ENCODE results near the gene BBOF1. TPM values are rescaled to one million over a fixed set of nuclear protein-coding genes. Genes with fewer than 3 reads are reported as not detected.

Gene BBOF1
- total and polyA plus RNA-seq, 9 of the 15 experiments (the other 6 are each of a cell fraction or from before 2014, with no cell fraction given), result 1.3 to 4.9 (median 4.2) TPM

GRCh38 chr14:73977896-73978295 lies 41.3 kb upstream of the BBOF1 start:
- Histone ChIP-seq H2AFZ (ENCODE audit: low read depth, low read length) (no peak overlapping the region), H3K9me1 (ENCODE audit: control insufficient read depth, insufficient read depth, low read length) (no peaks in the 10 kb centered on the region), H3K27me3 (ENCODE audit: control insufficient read depth in 2 of 2, insufficient read depth in 2 of 2, low read length in 2 of 2) (no peaks in the 10 kb centered on the region), H3K36me3 (ENCODE audit: control insufficient read depth, insufficient read depth, low read length) (peaks cover 13% of the 10 kb centered on the region; the same call in 1 of the 3 replicates), H3K9me3 (replicated peaks; ENCODE audit: control insufficient read depth, insufficient read depth, low read depth, low read length) (no peaks in the 10 kb centered on the region), H3K9ac (ENCODE audit: insufficient read depth in 1 of 2, low read depth in 2 of 2, low read length in 2 of 2) (no peak overlapping the region), H3K4me2 (ENCODE audit: insufficient read depth, low read length) (no peak overlapping the region), H3K79me2 (ENCODE audit: control insufficient read depth, insufficient read depth, low read length) (no peaks in the 10 kb centered on the region), H4K20me1 (replicated peaks; ENCODE audit: control insufficient read depth, insufficient read depth, low read length) (no peaks in the 10 kb centered on the region), H3K4me1 (replicated peaks in 1 of 2; ENCODE audit: control insufficient read depth in 2 of 2, insufficient read depth in 2 of 2, low read length in 2 of 2) (no peaks in the 10 kb centered on the region; a peak in 2 of 5 replicates), H3K4me3 (no peak overlapping the region), H3K27ac (ENCODE audit: extremely low read depth, low read depth, low read length) (no peak overlapping the region)
- TF ChIP-seq FOXK1 (CRISPR knock-in tag; IDR thresholded peaks at IDR 0.05; ENCODE audit: borderline replicate concordance) (no peak), REST (IDR thresholded peaks at IDR 0.05; ENCODE audit: borderline replicate concordance) (peak; percentile 40), REST (CRISPR knock-in tag; IDR thresholded peaks at IDR 0.05; ENCODE audit: low read depth) (no peak), MLLT1 (IDR thresholded peaks at IDR 0.05) (no peak), ZNF830 (CRISPR knock-in tag; IDR thresholded peaks at IDR 0.05) (no peak)
- ChIA-PET CTCF (ENCODE audit: low intra/inter-chr PET ratio) (no interaction called here), POLR2A (no interaction called here)
- in situ Hi-C loops (cut with MboI), result no loop called here
- intact Hi-C loops (cut with micrococcal nuclease), result no loop called here
- BruUV-seq (replicated peaks), result no TSS peak
- ATAC-seq (no peak), FAIRE-seq (no peak), DNase-seq (ENCODE audit: extremely low read depth in 1 of 4, low spot score in 3 of 4) (no peak)
- WGBS (ENCODE audit: insufficient coverage, low coverage, missing lambda C conversion rate), result 35% methylated on average over 4 of the region's 4 CpGs

All from K562 (cell line).